ENCODE results near the gene RALY.

RALY gene

GRCh38 chr20:34043025-34043424 lies 49.3 kb downstream of the RALY start:
- no peak overlapping the region for H3K4me3 ChIP-seq (ENCODE audit: low read depth, low read length)
- no peak overlapping the region for H3K14ac ChIP-seq (ENCODE audit: low read length)
- no peak overlapping the region for H4K8ac ChIP-seq (ENCODE audit: low read depth, low read length)
- H3K79me1 ChIP-seq (ENCODE audit: low read length): no peaks in the 10 kb centered on the region
- no peak overlapping the region for H3K27ac ChIP-seq (ENCODE audit: low read depth, low read length)
- no peak overlapping the region for H3K4me2 ChIP-seq (ENCODE audit: low read length)
- DNase-seq: no peak
- H4K12ac ChIP-seq (ENCODE audit: low read depth, low read length): no peak overlapping the region
- H3K27me3 ChIP-seq (ENCODE audit: insufficient read depth, low read length): no peaks in the 10 kb centered on the region
- no peak overlapping the region for H2AK5ac ChIP-seq (ENCODE audit: low read length)
- peaks cover 0 to 2% of the 10 kb centered on the region in 2 experiments for H3K4me1 ChIP-seq (ENCODE audit: control insufficient read depth in 1 of 2, insufficient read depth in 2 of 2, low read length in 2 of 2)
- no peak overlapping the region for H2BK120ac ChIP-seq (ENCODE audit: insufficient read depth, low read length, poor library complexity)
- H3K23ac ChIP-seq (ENCODE audit: low read length): no peak overlapping the region
- H2AFZ ChIP-seq (ENCODE audit: insufficient read depth, low read length, poor library complexity): no peak overlapping the region
- peaks cover 1 to 2% of the 10 kb centered on the region in 2 experiments for H3K36me3 ChIP-seq (ENCODE audit: control insufficient read depth in 1 of 2, insufficient read depth in 2 of 2, low read length in 2 of 2)
- peaks cover 2% of the 10 kb centered on the region for H3K79me2 ChIP-seq (ENCODE audit: control insufficient read depth, insufficient read depth, low read length, poor library complexity)
- no peak overlapping the region for H3K9ac ChIP-seq (ENCODE audit: low read length)
- H3K4ac ChIP-seq (ENCODE audit: low read depth, low read length): no peak overlapping the region
- H4K91ac ChIP-seq (ENCODE audit: low read depth, low read length): no peak overlapping the region
- H2BK12ac ChIP-seq (ENCODE audit: low read length): no peak overlapping the region
- H2BK5ac ChIP-seq (ENCODE audit: low read depth, low read length, poor library complexity): no peak overlapping the region
- no peak overlapping the region for H3K18ac ChIP-seq (ENCODE audit: low read length)
- H3K9me3 ChIP-seq (ENCODE audit: insufficient read depth, low read depth, low read length): no peaks in the 10 kb centered on the region

GRCh38 chr20:34045294-34045693 lies 51.6 kb downstream of the RALY start:
- H2BK5ac ChIP-seq (ENCODE audit: low read depth, low read length, poor library complexity): no peak overlapping the region
- H2AK5ac ChIP-seq (ENCODE audit: low read length): no peak overlapping the region
- peaks cover 0 to 2% of the 10 kb centered on the region in 2 experiments for H3K4me1 ChIP-seq (ENCODE audit: control insufficient read depth in 1 of 2, insufficient read depth in 2 of 2, low read length in 2 of 2)
- peak overlapping the region; percentile 6 for H3K4ac ChIP-seq (ENCODE audit: low read depth, low read length)
- no peak overlapping the region for H3K4me3 ChIP-seq (ENCODE audit: low read depth, low read length)
- H3K27me3 ChIP-seq (ENCODE audit: insufficient read depth, low read length): no peaks in the 10 kb centered on the region
- peaks cover under 1% of the 10 kb centered on the region for H3K79me2 ChIP-seq (ENCODE audit: control insufficient read depth, insufficient read depth, low read length, poor library complexity)
- no peak overlapping the region for H4K91ac ChIP-seq (ENCODE audit: low read depth, low read length)
- WGBS (ENCODE audit: extremely low coverage, insufficient coverage, insufficient read length): no CpG with 5 or more reads among the region's 2 CpGs
- H2BK120ac ChIP-seq (ENCODE audit: insufficient read depth, low read length, poor library complexity): no peak overlapping the region
- no peak overlapping the region for H3K14ac ChIP-seq (ENCODE audit: low read length)
- H3K18ac ChIP-seq (ENCODE audit: low read length): no peak overlapping the region
- DNase-seq: no peak
- H4K8ac ChIP-seq (ENCODE audit: low read depth, low read length): no peak overlapping the region
- H3K4me2 ChIP-seq (ENCODE audit: low read length): no peak overlapping the region
- H3K23ac ChIP-seq (ENCODE audit: low read length): no peak overlapping the region
- H4K12ac ChIP-seq (ENCODE audit: low read depth, low read length): no peak overlapping the region
- H3K9ac ChIP-seq (ENCODE audit: low read length): no peak overlapping the region
- peaks cover 1 to 2% of the 10 kb centered on the region in 2 experiments for H3K36me3 ChIP-seq (ENCODE audit: control insufficient read depth in 1 of 2, insufficient read depth in 2 of 2, low read length in 2 of 2)
- H3K9me3 ChIP-seq (ENCODE audit: insufficient read depth, low read depth, low read length): no peaks in the 10 kb centered on the region
- H3K79me1 ChIP-seq (ENCODE audit: low read length): no peaks in the 10 kb centered on the region
- no peak overlapping the region for H3K27ac ChIP-seq (ENCODE audit: low read depth, low read length)
- H2BK12ac ChIP-seq (ENCODE audit: low read length): no peak overlapping the region
- H2AFZ ChIP-seq (ENCODE audit: insufficient read depth, low read length, poor library complexity): no peak overlapping the region

GRCh38 chr20:34045930-34046725 lies 52.4 kb downstream of the RALY start:
- no peak overlapping the region for H3K4me2 ChIP-seq (ENCODE audit: low read length)
- no peak overlapping the region for H3K4me3 ChIP-seq (ENCODE audit: low read depth, low read length)
- H3K23ac ChIP-seq (ENCODE audit: low read length): no peak overlapping the region
- no peak for DNase-seq
- no peak overlapping the region for H2BK120ac ChIP-seq (ENCODE audit: insufficient read depth, low read length, poor library complexity)
- no peak overlapping the region for H4K91ac ChIP-seq (ENCODE audit: low read depth, low read length)
- H3K27ac ChIP-seq (ENCODE audit: low read depth, low read length): no peak overlapping the region
- H3K36me3 ChIP-seq (ENCODE audit: control insufficient read depth in 1 of 2, insufficient read depth in 2 of 2, low read length in 2 of 2): peaks cover 0 to 2% of the 10 kb centered on the region in 2 experiments
- peaks cover 4% of the 10 kb centered on the region for H3K79me2 ChIP-seq (ENCODE audit: control insufficient read depth, insufficient read depth, low read length, poor library complexity)
- no peak overlapping the region for H3K18ac ChIP-seq (ENCODE audit: low read length)
- H4K8ac ChIP-seq (ENCODE audit: low read depth, low read length): no peak overlapping the region
- no peak overlapping the region for H2AFZ ChIP-seq (ENCODE audit: insufficient read depth, low read length, poor library complexity)
- H3K4me1 ChIP-seq (ENCODE audit: control insufficient read depth in 1 of 2, insufficient read depth in 2 of 2, low read length in 2 of 2): peaks cover 0 to 2% of the 10 kb centered on the region in 2 experiments
- H4K12ac ChIP-seq (ENCODE audit: low read depth, low read length): no peak overlapping the region
- no peaks in the 10 kb centered on the region for H3K79me1 ChIP-seq (ENCODE audit: low read length)
- H3K9me3 ChIP-seq (ENCODE audit: insufficient read depth, low read depth, low read length): no peaks in the 10 kb centered on the region
- H2AK5ac ChIP-seq (ENCODE audit: low read length): no peak overlapping the region
- WGBS (ENCODE audit: extremely low coverage, insufficient coverage, insufficient read length): no CpG with 5 or more reads among the region's 5 CpGs
- H3K27me3 ChIP-seq (ENCODE audit: insufficient read depth, low read length): no peaks in the 10 kb centered on the region
- no peak overlapping the region for H3K14ac ChIP-seq (ENCODE audit: low read length)
- no peak overlapping the region for H2BK12ac ChIP-seq (ENCODE audit: low read length)
- H2BK5ac ChIP-seq (ENCODE audit: low read depth, low read length, poor library complexity): no peak overlapping the region
- H3K9ac ChIP-seq (ENCODE audit: low read length): no peak overlapping the region
- H3K4ac ChIP-seq (ENCODE audit: low read depth, low read length): no peak overlapping the region

DNA sequence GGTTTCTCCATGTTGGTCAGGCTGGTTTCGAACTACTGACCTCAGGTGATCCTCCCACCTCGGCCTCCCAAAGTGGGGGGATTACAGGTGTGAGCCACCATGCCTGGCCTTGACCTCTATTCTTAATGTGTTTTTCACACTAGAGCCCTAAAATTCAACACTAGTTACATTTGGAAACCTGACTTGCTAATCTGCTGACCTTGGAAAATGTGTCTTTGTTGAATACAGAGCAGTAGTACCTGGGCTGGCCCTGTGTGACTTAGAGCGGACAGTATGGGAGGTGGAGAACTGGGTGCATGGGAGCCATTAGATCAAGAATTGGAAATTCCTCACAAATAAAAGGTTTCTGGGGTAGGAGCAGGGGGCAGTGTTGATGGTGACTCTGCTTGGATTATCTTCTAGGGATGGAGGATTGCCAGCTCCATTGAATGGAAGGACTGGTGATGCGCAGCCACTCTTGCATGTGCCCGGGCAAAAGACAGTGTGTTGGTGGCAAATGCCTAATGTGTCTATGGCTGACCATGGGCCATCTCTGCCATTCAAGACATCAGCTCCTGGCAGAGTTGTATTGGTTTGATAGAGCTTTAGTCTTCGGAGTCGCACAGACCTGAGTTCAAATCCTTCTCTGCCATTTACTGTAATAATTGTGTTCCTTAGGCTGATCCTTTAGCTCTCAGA lies 53.4 kb downstream of the RALY start:
- H2BK12ac ChIP-seq (ENCODE audit: low read length): no peak overlapping the region
- H4K91ac ChIP-seq (ENCODE audit: low read depth, low read length): no peak overlapping the region
- H2AFZ ChIP-seq (ENCODE audit: insufficient read depth, low read length, poor library complexity): no peak overlapping the region
- H3K4me1 ChIP-seq (ENCODE audit: control insufficient read depth in 1 of 2, insufficient read depth in 2 of 2, low read length in 2 of 2): peaks cover 0 to 2% of the 10 kb centered on the region in 2 experiments
- H3K4me3 ChIP-seq (ENCODE audit: low read depth, low read length): no peak overlapping the region
- no peak overlapping the region for H2BK120ac ChIP-seq (ENCODE audit: insufficient read depth, low read length, poor library complexity)
- no peak overlapping the region for H3K27ac ChIP-seq (ENCODE audit: low read depth, low read length)
- no peak overlapping the region for H4K12ac ChIP-seq (ENCODE audit: low read depth, low read length)
- H2AK5ac ChIP-seq (ENCODE audit: low read length): no peak overlapping the region
- no CpG with 5 or more reads among the region's 7 CpGs for WGBS (ENCODE audit: extremely low coverage, insufficient coverage, insufficient read length)
- peaks cover 4% of the 10 kb centered on the region for H3K79me2 ChIP-seq (ENCODE audit: control insufficient read depth, insufficient read depth, low read length, poor library complexity)
- H3K9me3 ChIP-seq (ENCODE audit: insufficient read depth, low read depth, low read length): no peaks in the 10 kb centered on the region
- peak overlapping the region; percentile 8 for H3K4ac ChIP-seq (ENCODE audit: low read depth, low read length)
- peaks cover 0 to 2% of the 10 kb centered on the region in 2 experiments for H3K36me3 ChIP-seq (ENCODE audit: control insufficient read depth in 1 of 2, insufficient read depth in 2 of 2, low read length in 2 of 2)
- no peak overlapping the region for H2BK5ac ChIP-seq (ENCODE audit: low read depth, low read length, poor library complexity)
- no peak overlapping the region for H3K4me2 ChIP-seq (ENCODE audit: low read length)
- H3K9ac ChIP-seq (ENCODE audit: low read length): no peak overlapping the region
- H3K23ac ChIP-seq (ENCODE audit: low read length): no peak overlapping the region
- no peak overlapping the region for H4K8ac ChIP-seq (ENCODE audit: low read depth, low read length)
- H3K79me1 ChIP-seq (ENCODE audit: low read length): no peaks in the 10 kb centered on the region
- DNase-seq: no peak
- no peak overlapping the region for H3K18ac ChIP-seq (ENCODE audit: low read length)
- H3K27me3 ChIP-seq (ENCODE audit: insufficient read depth, low read length): no peaks in the 10 kb centered on the region
- H3K14ac ChIP-seq (ENCODE audit: low read length): no peak overlapping the region

Measured in trophoblast cell (in vitro differentiated cells and primary cell).